ENCODE data around the gene TNRC18.
A peak's percentile ranks its signal among the peaks of the same experiment; 100 is the strongest.

TNRC18 gene

GRCh38 chr7:5408777-5409176 is 14.9 kb downstream of the TNRC18 start:
- peak; percentile 63 for DNase-seq (ENCODE audit: low read depth, low spot score)
- H3K4me3 ChIP-seq (ENCODE audit: low read depth, low read length): no peak overlapping the region
- in situ Hi-C loops (cut with HindIII; ENCODE audit: low sequenced_read_pairs): no loop called here
- TF ChIP-seq CTCF (IDR thresholded peaks at IDR 0.05; ENCODE audit: low read depth, low read length): no peak

- peak; percentile 57 for DNase-seq (ENCODE audit: low read depth, low spot score)
- in situ Hi-C loops (cut with HindIII; ENCODE audit: low sequenced_read_pairs): no loop called here
- no peak for TF ChIP-seq CTCF (IDR thresholded peaks at IDR 0.05; ENCODE audit: low read depth, low read length)
- no peak overlapping the region for H3K4me3 ChIP-seq (ENCODE audit: low read depth, low read length)
Observed at GRCh38 chr7:5406957-5407945, 16.4 kb downstream of the TNRC18 start.

GRCh38 chr7:5404421-5404826 is 19.2 kb downstream of the TNRC18 start:
- in situ Hi-C loops (cut with HindIII; ENCODE audit: low sequenced_read_pairs): no loop called here
- TF ChIP-seq CTCF (IDR thresholded peaks at IDR 0.05; ENCODE audit: low read depth, low read length): no peak
- H3K4me3 ChIP-seq (ENCODE audit: low read depth, low read length): no peak overlapping the region
- no peak for DNase-seq (ENCODE audit: low read depth, low spot score)

- in situ Hi-C loops (cut with HindIII; ENCODE audit: low sequenced_read_pairs): no loop called here
- no peak overlapping the region for H3K4me3 ChIP-seq (ENCODE audit: low read depth, low read length)
- no peak for DNase-seq (ENCODE audit: low read depth, low spot score)
- TF ChIP-seq CTCF (IDR thresholded peaks at IDR 0.05; ENCODE audit: low read depth, low read length): no peak
Observed at GRCh38 chr7:5403442-5403841, 20.2 kb downstream of the TNRC18 start.

- no peak for DNase-seq (ENCODE audit: low read depth, low spot score)
- in situ Hi-C loops (cut with HindIII; ENCODE audit: low sequenced_read_pairs): no loop called here
- no peak overlapping the region for H3K4me3 ChIP-seq (ENCODE audit: low read depth, low read length)
- no peak for TF ChIP-seq CTCF (IDR thresholded peaks at IDR 0.05; ENCODE audit: low read depth, low read length)
Observed at GRCh38 chr7:5397736-5398135, 25.9 kb downstream of the TNRC18 start.

- in situ Hi-C loops (cut with HindIII; ENCODE audit: low sequenced_read_pairs): no loop called here
Observed at GRCh38 chr7:5396999-5397663, 26.5 kb downstream of the TNRC18 start.

More at GRCh38 chr7:5396999-5397663, 26.5 kb downstream of the TNRC18 start:
- peak; percentile 30 for DNase-seq (ENCODE audit: low read depth, low spot score)
- H3K4me3 ChIP-seq (ENCODE audit: low read depth, low read length): no peak overlapping the region
- no peak for TF ChIP-seq CTCF (IDR thresholded peaks at IDR 0.05; ENCODE audit: low read depth, low read length)
